ENCODE measurements around the gene VARS2. TPM values are rescaled to one million over a fixed set of nuclear protein-coding genes. Genes with fewer than 3 reads are reported as not detected.

VARS2 gene
- total RNA-seq, 6 donors from 2014 or later = 23.0 to 56.6 (median 29.5) TPM

GRCh38 chr6:30928677-30929076 lies 14.6 kb downstream of the VARS2 start:
- TF ChIP-seq POLR2AphosphoS5 (IDR thresholded peaks at IDR 0.05) (no peak), POLR2A (IDR thresholded peaks at IDR 0.05) (no peak), EP300 (IDR thresholded peaks at IDR 0.05) (no peak)
- TF ChIP-seq, protein P1, sequence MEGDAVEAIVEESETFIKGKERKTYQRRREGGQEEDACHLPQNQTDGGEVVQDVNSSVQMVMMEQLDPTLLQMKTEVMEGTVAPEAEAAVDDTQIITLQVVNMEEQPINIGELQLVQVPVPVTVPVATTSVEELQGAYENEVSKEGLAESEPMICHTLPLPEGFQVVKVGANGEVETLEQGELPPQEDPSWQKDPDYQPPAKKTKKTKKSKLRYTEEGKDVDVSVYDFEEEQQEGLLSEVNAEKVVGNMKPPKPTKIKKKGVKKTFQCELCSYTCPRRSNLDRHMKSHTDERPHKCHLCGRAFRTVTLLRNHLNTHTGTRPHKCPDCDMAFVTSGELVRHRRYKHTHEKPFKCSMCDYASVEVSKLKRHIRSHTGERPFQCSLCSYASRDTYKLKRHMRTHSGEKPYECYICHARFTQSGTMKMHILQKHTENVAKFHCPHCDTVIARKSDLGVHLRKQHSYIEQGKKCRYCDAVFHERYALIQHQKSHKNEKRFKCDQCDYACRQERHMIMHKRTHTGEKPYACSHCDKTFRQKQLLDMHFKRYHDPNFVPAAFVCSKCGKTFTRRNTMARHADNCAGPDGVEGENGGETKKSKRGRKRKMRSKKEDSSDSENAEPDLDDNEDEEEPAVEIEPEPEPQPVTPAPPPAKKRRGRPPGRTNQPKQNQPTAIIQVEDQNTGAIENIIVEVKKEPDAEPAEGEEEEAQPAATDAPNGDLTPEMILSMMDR (IDR thresholded peaks at IDR 0.05) = no peak
- no peak overlapping the region for H3K4me3 ChIP-seq
- DNase-seq (no peak), ATAC-seq (ENCODE audit: low FRiP score in 2 of 2) (no peak)
- H3K27me3 ChIP-seq = no peaks in the 10 kb centered on the region
- H3K9me3 ChIP-seq = no peaks in the 10 kb centered on the region
- WGBS, 2 donors = 96 to 99% methylated on average over 3 of the region's 3 CpGs
- peaks cover 0 to 22% (median 9%) of the 10 kb centered on the region in 4 donors for H3K4me1 ChIP-seq
- H3K27ac ChIP-seq = peak overlapping the region; percentile 34 to 88 (median 72)
- peaks cover 0 to 27% (median 16%) of the 10 kb centered on the region in 4 donors for H3K36me3 ChIP-seq

DNA sequence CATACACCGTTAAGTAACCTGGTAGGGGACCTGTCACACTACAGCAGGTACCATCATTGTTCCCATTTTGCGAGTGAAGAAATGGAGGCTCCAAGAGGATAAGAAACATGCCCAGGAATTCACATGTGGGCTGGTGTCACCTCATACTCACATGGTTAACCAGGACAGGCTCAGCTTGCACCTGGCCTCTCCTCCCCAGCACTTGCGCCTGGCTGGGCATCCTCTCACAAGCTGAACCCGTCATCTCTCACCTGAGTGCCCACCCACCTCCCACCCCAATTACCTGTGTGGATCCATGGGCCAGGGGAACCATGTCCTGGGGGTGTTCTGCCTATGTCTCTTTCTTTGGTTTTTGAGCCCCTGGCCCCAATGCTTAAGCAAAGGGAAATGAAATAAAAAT lies 16.5 kb downstream of the VARS2 start:
- Histone ChIP-seq H3K27ac (peak overlapping the region; percentile 77 to 88 (median 80)), H3K9me3 (no peaks in the 10 kb centered on the region), H3K36me3 (peaks cover 0 to 11% (median 8%) of the 10 kb centered on the region in 4 donors), H3K4me3 (peak overlapping the region in 3 of 4 donors; percentile 35 to 55 (median 48)), H3K4me1 (peaks cover 0 to 31% (median 10%) of the 10 kb centered on the region in 4 donors), H3K27me3 (no peaks in the 10 kb centered on the region)
- peak in 1 of 4 donors; percentile 22 for TF ChIP-seq POLR2A (IDR thresholded peaks at IDR 0.05)
- TF ChIP-seq, protein P1 (IDR thresholded peaks at IDR 0.05) = no peak
- peak in 1 of 2 donors; percentile 46 for TF ChIP-seq POLR2AphosphoS5 (IDR thresholded peaks at IDR 0.05)
- no peak for TF ChIP-seq EP300 (IDR thresholded peaks at IDR 0.05)
- WGBS, 2 donors = 77 to 82% methylated on average over 4 of the region's 4 CpGs
- ATAC-seq (ENCODE audit: low FRiP score in 2 of 2) (no peak), DNase-seq (peak in 1 of 2 donors; percentile 40)

DNA sequence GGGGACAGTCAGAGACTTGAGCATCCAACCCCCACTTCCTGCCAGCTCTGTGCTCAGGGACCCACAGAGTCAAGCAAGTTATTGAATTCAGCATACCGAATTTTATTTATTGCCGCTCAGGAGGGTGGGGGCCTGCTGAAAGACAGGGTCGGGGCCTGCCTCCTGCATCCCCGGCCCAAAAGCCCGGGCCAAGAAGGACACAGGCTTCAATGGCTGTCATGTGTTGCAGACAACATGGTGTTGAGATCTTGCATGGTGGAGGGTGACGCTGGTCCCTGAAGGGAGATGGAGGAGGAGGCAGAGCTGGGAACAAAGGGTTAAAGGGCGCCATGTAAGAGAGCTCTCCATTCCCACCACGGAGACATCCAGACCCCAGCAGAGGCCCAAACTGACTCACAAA lies 17.2 kb downstream of the VARS2 start:
- 40 to 52% methylated on average over 7 to 8 of the region's 8 CpGs for WGBS, 2 donors
- Histone ChIP-seq H3K4me1 (peaks cover 0 to 24% (median 7%) of the 10 kb centered on the region in 4 donors), H3K36me3 (peaks cover 0 to 5% (median 1%) of the 10 kb centered on the region in 4 donors), H3K27ac (peak overlapping the region; percentile 77 to 88 (median 80)), H3K4me3 (peak overlapping the region in 3 of 4 donors; percentile 35 to 55 (median 48)), H3K9me3 (no peaks in the 10 kb centered on the region), H3K27me3 (no peaks in the 10 kb centered on the region)
- ATAC-seq (ENCODE audit: low FRiP score in 2 of 2) = no peak
- TF ChIP-seq EP300 (IDR thresholded peaks at IDR 0.05) (no peak), POLR2AphosphoS5 (IDR thresholded peaks at IDR 0.05) (no peak), POLR2A (IDR thresholded peaks at IDR 0.05) (no peak)
- DNase-seq = no peak

GRCh38 chr6:30931969-30932645 lies 18.1 kb downstream of the VARS2 start, which contains the start of gene SFTA2:
SFTA2 (minus strand) TSS chr6:30932170; CDS start chr6:30932096, 74 bp downstream.
- peaks cover 0 to 21% (median 5%) of the 10 kb centered on the region in 4 donors for H3K4me1 ChIP-seq
- ATAC-seq (ENCODE audit: low FRiP score in 2 of 2) (peak; percentile 49 to 75), DNase-seq (peak in 1 of 2 donors; percentile 68)
- no peaks in the 10 kb centered on the region for H3K27me3 ChIP-seq
- H3K4me3 ChIP-seq = peak within 1 kb of the TSS in 3 of 4 donors; percentile 35 to 55 (median 48)
- no peaks in the 10 kb centered on the region for H3K9me3 ChIP-seq
- peak within 1 kb of the TSS; percentile 77 to 88 (median 80) for H3K27ac ChIP-seq
- TF ChIP-seq POLR2A (IDR thresholded peaks at IDR 0.05) (peak in 2 of 4 donors; percentile 84 to 91), EP300 (IDR thresholded peaks at IDR 0.05) (peak in 2 of 4 donors; percentile 67 to 75), POLR2AphosphoS5 (IDR thresholded peaks at IDR 0.05) (peak; percentile 77 to 82)
- TF ChIP-seq, protein P1 (IDR thresholded peaks at IDR 0.05) = no peak
- WGBS, 2 donors = 66 to 78% methylated on average over 6 to 7 of the region's 7 CpGs
- no peaks in the 10 kb centered on the region for H3K36me3 ChIP-seq

DNA sequence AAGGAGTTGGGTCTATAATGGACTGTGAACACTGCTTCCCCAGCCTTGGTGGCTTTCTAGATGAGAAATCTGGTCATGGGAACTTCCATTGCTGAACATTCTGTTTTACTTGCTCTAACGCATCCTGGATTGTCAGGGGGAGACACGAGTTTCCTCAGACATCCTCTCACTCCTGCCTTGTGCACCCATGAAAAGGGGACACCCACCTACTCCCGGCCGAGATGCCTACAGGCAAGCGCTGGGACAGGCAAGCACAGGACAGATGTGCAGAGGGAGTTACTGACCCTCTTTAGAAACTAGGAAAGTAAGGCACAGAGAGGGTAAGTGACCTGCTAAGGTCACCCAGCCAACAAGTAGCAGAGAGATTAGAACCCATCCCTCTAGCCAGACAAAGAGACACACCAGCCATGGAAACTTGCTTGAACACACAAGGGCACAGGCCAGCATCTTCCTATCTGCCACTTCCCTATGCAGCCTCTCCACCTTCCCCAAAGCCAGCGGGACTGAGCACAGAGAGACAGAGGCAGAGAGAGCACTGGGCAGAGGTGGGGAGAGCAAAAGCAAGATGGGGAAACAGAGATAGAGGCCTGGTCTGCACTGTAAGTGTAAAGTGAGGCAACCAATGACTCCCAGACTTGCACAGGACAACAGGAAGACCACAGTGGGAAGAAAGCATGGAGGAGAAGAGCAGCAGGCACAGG lies 18.8 kb downstream of the VARS2 start:
- H3K4me3 ChIP-seq = peak overlapping the region in 1 of 4 donors; percentile 6
- H3K4me1 ChIP-seq = peaks cover 0 to 18% (median 5%) of the 10 kb centered on the region in 4 donors
- DNase-seq = no peak
- H3K27ac ChIP-seq = peak overlapping the region; percentile 77 to 88 (median 80)
- no peaks in the 10 kb centered on the region for H3K27me3 ChIP-seq
- 52 to 70% methylated on average over 6 of the region's 6 CpGs for WGBS, 2 donors
- no peak for ATAC-seq (ENCODE audit: low FRiP score in 2 of 2)
- TF ChIP-seq POLR2AphosphoS5 (IDR thresholded peaks at IDR 0.05) (no peak), POLR2A (IDR thresholded peaks at IDR 0.05) (no peak), EP300 (IDR thresholded peaks at IDR 0.05) (no peak)
- TF ChIP-seq, protein P1 (IDR thresholded peaks at IDR 0.05) = no peak
- no peaks in the 10 kb centered on the region for H3K36me3 ChIP-seq
- no peaks in the 10 kb centered on the region for H3K9me3 ChIP-seq
